ENCODE results near the gene CSF3R. TPM values are rescaled to one million over a fixed set of nuclear protein-coding genes. Genes with fewer than 3 reads are reported as not detected.
"Not testable (repeated sequence)": the region's sequence is repeated elsewhere in the genome, so short reads cannot be mapped to it uniquely, and the experiment has no call there.

The CSF3R gene
- polyA plus RNA-seq, 5 donors: 7.4 to 10.9 (median 8.7) TPM

DNA sequence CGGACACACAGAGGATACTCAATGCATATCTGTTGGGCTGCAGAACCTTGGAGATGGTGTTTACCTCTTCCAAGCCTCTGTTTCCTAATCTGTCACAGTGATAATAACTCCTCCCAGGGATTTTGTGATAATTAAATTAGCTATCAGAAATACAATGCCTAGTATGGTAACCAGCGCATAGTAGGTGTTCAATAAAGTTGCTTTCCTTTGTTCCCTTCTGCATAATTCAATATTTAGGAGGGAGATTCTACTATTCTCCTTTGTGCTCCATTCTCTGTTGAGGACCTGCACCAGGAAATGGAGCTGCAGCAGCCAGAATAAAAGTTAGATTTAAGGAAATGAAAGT is 3.4 kb upstream of the CSF3R start:
- no peak for DNase-seq

DNA sequence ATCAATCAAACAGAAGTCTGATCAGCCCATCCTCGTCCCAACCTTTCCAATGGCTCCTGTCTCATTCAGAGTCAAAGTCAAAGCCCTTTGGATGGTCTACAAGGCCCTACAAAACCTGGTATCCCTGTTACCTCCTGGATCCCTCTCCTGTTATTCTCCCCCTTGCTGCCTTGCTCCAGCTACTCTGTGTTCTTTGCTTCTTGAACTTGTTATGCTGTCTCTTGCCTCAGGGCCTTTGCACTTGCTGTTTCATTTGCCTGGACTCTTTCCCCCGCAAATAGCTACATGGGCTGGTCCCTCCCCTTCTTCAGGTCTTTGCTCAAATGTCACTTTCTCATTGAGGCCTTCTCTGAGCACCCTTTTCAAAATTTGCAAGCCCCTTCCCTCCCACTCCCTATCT is 1.4 kb upstream of the CSF3R start:
- DNase-seq: no peak

DNA sequence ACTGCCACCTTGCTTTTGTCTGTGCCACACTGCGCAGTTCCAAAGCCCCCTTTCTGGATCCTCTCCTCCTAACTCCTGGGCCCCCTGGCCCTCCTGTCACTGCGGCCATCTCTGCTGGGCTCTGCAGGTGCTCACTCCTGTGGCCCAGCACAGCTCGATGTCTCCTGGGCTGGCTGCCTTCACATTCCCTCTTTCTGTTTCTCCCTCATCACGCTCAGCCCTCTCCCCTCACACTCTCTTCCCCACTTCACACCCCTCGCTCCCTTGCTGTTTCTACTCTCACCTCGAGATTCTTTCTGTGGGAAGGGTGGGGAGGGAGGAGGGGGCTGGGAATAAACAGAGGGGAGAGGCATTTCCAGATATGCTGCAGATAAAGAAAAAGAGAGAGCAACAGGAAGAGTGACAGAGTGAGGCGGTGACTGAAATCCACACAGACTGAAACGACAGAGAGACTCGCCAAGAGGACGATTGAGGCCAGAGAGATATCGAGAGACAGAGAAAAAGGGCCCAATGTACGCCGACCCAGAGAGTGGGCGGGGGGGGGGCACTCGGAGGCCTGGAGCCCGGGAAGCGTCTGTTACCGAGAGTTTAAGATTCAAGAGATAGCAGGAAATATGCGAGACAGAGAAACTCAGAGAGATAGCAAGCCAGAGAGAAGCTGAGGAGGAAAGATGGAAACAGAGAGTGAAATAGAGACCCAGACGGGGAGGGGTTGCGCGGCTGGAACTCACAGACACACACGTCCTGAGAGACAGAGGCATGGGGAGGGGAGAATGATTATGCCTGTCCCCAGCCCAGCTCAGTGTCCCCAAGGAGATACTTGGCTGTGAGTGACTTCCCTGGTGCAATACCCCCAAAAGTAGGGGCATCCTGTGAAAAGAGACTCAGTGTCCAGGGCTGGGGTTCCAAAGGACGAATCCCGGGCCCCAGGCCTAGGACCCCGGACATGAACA is 666 bp downstream of the CSF3R start:
- DNase-seq: no peak

DNA sequence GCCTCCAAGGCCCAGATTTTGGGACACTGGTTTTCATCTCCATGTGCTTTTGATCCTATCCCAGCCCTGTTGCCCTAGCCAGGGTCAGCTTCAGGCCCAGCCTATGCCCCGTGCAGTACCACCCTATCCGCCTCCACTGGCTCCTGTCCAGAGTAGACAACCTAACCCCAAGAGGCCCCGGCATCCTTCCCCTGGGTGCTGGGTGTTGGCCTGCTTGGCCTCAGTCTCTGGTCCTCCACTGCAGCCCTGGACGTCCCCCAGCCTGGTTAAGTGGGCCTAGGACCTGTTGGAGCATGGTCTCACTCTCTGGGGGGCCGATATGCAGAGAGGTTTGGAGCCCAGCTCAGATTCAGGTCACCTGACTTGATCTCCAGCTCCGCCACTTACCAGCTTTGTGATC is 1.6 kb downstream of the CSF3R start:
- DNase-seq: no peak

DNA sequence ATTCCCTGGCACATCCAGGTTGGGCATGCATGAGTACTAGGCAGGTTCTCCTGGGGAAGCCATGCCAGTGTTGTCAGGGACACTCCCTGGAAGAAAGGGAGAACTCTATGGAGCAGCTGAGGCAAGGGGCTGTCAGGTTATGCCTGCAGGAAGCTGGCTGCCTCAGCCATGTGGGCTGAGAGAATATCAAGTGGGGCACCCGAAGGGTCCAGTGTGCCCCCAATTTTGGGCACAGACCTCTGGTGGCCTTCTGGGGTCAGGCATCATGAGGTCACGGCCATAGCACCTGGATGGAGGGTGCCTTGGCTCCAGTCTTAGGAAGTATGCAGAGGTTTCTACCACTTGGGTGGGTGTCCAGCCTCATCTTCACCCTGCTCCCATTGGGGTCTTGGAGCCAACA is 2.6 kb downstream of the CSF3R start:
- no peak for DNase-seq

DNA sequence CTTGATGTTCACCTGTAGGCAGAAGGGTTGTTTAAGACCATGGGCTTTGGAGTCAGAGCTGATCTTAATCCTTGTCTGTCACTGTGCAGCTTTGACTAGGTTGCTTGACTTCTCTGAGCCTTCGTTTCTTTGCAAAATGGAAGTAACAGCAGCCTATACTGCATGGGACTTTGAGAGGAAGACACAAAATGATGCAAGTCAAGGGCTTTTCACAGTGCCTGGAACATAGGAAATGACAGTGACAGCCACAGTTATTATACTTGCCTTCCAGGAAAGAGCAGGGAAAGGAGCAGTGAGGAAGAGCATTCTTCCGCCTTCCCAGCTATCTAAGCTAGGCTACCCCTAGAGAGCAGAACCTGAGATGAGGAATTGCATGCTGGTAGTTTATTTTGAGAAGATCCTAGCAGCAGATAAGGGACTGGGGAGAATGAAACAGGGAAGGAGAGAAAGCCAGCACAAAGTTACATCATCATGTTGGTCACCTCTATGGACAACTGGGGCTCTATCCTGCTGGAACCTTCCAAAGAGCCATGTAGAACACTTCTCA is 3.1 kb downstream of the CSF3R start:
- DNase-seq: no peak

DNA sequence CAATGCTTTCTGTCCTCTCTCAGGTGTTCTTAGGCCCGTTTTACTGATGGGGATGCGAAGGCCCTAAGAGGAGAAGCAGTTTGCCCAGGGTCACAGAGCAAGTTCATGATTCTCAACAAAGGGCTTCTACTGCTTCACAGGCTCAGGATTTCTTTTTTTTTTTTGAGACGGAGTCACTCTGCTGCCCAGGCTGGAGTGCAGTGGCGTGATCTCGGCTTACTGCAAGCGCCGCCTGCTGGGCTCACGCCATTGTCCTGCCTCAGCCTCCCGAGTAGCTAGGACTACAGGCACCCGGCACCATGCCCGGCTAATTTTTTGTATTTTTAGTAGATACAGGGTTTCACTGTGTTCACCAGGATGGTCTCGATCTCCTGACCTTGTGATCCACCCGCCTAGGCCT is 5.1 kb downstream of the CSF3R start:
- not testable (repeated sequence) for DNase-seq

DNA sequence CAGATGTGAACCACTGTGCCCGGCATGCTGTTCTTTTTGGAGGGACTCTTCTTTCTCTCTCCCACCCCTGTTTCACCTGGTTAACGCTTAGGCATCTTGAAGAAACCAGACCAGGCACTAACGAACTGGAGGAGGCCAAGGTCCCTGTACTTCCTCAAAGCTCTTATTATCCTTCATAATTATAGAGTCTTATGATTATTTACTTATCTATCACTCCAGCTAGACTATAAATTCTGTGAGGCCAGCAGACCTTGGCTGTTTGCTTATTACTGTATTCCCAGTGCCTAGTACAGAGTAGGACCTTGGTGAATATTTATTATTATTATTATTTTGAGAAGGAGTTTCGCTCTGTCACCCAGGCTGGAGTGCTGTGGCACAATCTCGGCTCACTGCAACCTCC is 5.8 kb downstream of the CSF3R start:
- DNase-seq: no peak

DNA sequence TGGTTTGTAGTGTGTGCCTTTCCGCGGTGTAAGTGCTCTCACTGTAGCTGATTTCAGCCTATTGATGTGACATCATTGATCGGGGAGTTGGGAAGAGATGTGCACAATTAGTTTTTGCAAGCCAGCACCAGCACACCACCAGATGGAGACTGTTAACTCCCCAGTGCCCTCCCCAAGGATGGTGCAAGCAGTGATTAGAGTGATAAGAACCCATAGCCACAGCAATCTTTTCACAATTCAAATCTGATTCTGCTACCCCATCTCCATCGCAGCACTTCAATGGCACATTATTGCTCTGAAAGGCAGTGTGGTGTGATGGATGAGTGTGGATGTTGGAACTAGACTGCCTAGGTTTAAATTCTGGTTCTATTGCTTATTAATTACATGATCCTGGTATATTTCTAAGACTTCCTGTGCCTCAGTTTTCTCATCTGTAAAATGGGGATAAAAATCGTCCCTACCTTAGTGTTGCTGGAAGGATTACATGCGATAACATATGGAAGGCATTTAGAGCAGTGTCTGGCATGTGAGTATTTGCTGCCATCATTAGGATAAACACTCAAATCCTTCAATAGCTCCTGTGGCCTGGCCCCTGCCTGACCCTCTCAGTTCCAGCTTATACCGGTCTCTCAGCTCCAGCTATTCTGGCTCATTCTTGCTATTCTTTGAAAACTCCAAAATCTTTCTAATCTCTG is 6.7 kb downstream of the CSF3R start:
- DNase-seq: no peak

DNA sequence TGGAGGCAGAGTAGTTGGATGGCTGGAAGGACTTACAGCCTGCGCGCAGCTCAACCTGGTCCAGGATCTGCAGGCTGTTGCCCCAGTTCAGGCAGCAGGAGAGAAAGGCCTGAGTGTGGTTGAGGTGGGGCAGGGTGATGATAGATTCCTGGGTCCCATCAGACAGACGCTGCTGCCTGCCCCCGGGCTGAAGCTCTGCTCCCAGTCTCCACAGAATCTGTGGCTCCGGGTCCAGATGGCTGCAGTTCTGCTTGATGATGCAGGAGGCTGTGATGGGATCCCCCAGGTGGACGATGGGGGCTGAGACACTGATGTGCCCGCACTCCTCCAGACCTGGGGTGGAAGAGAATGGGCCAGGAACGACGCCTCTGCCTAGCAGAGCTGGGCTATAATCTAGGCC is 7.4 kb downstream of the CSF3R start:
- DNase-seq: no peak

DNA sequence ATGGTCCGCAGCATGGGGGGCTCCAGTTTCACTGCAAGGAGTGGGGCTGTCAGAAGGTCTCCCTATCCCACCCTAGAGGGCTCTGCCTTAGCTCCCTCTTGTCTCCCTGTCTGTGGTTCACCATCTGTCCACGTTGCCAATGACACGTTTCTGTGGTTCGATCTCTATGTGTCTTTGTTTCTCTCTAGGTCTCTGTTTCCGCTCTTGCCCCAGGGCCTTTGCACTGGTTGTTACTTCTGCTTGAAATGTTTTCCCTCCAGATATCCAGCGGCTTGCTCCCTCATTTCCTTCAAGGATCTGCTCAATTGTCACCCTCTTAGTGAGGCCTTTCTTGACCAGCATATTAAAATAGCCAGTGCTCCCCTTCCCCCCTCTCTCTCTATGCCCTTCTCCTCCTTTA is 10.1 kb downstream of the CSF3R start:
- no peak for DNase-seq

DNA sequence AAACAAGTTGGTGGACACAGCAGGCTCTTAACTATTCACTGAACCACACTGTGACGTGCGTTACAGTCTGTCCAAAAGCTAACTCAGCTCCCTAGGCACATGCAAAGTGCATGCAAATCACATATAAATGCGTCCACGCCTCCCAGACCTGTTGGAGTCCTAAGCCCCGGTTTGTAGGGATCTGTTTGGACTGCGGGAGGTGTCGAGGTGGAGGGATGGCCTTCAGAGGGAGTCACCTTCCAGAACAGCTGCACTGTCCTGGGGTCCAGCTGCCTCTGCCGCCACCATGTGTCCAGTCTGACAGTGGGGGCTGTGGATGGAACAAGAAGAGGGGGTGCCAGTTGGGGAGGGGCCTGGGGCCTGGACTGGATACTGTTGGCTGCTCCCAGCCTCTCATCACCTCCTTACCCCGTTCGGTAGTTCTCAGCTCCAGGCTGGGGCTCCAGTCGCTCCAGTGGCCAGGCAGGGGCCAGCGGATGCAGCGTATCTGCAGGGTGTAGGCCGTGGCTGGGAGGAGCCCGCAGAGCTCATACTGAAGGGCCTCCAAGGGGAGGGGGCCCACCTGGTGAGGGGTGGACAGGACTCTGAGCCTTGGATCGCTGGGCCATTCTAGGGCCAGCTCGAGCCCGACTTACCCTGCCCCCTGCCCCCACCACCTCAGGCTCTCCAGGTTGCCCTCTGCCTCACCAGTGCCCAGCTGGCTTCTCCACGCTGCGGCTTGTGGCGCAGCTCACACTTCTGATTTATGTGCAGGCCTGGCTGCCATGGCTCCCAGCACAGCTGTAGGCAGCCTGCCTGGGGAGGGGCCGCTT is 10.7 kb downstream of the CSF3R start:
- no peak for DNase-seq

DNA sequence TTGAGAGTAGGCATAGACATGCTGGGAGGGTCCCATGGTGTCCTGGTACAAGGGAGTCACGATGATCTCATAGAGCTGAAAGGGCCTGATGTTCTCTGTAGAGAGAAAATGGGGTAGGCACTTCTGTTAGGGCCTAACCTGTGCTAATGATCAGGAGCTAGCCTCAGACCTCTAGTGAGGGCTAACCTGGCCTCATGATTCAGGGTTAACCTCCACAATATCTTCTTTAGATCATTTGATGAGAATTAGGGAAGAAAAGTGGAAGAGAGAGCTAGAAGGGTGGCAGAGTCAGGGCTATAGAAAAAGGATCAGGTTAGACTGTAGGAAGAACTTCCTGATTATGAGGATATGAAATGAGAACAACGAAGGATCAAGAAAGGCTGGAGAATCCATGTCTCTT is 13.6 kb downstream of the CSF3R start:
- DNase-seq: no peak

DNA sequence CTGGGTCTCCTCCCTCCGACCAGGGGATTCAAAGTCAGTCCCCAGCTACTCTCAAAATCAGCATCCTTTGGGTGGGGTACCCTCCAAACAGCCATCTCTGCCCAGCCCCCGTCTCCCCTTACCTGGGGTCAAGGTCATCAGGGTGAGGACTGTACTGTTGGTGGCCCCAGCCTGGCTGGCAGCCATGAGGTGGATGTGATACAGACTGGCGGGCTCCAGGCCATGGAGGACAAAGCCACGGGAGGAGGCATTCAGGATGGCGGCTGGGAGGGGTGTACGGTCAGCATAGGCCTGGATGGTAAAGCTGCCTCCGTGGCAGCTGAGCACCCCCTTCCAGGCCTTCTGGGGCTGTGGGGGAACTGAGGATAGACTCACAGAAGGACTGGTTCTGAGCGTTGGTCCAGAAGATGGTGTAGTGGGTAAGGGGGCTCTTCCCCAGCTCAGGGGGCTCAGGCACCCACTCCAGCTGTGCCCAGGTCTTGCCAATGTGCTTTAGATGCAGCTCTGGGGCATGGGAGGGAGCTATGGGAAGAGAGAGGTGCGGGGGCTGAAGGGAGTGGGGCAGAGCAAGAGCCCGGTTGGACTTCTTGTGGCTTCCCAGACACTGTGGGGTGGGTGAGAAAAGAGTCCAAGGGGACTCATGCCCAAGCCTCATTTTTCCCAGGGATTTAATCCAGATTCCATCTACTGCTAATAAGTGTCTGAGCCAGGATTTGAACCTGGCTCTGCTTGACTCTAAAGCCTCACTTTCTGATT is 14.8 kb downstream of the CSF3R start:
- DNase-seq: no peak

DNA sequence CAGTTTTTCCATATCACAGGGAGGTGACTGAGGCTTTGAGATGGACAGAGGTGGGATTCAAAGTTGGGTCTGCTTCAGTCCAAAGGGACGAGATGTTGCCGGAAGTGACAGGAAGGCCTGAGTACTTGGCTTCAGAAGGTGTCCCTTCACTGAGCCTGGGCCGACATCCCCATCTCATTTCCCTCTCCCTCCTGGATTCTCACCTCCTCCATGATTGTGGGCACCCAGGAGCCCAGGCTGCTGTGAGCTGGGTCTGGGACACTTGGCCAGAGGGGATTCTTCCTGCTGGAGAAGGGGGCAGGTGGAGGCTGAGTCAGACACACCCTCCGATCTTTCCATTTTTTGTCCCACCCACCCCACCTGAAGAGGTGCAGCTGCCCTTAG is 15.7 kb downstream of the CSF3R start:
- DNase-seq: no peak

DNA sequence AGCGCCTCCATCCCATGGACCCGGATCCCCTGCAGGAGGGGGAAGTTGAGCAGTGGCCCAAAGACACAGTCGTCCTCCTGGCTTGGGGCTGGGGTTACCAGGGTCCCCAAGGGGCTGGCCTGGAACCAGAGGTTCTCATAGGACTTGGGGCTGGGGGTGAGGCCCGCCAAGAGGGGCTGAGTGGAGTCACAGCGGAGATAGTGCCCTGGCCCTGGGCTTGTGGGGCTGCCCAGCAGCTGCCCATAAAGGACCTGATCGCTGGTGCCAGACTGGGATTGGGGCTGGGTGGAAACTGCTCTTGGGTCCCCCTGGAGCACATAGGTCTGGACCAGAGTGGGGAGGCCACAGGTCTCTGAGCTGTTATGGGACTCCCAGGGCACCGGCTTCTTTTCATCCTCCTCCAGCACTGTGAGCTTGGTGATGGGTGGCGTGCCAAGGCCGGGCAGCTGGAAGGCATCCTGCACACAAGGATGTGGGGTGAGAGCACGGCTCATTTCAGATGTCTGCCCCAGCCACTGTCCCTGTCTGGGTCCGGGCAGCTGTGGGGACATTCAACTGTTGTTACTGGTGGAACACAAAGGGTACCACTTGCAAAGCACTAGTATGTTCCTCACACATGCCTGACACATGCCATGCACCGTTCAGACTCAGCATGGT is 16.2 kb downstream of the CSF3R start:
- DNase-seq: no peak

DNA sequence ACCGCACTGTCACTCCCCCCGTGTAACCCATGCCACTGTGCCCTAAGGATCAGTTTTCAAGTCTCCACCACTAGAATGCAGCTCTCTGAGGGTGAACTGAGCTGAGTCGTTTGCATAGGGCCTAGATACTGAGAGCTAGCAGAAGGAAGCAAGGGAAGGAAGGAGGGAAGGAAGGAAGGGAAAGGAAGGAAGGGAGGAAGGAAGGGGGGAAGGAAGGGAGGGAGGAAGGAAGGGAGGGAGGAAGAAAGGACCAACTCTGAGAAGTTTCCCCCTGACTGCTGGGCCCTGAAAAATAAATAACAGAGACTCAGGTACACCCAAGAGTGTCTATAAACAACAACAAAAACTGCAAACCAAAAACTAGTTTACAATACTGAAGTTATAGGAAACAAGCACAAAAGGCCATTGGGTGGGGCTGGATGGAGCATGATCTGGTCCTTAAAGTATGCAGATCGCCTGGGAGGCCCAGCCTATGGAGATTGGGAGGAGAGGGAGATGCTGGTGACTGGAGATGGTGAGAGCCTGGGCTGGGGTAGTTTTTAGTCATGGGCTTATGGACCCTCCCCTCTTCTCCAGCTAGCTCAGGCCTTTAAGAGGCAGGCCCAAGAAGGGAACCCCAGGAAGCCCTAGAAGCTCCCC is 16.9 kb downstream of the CSF3R start:
- DNase-seq: no peak

DNA sequence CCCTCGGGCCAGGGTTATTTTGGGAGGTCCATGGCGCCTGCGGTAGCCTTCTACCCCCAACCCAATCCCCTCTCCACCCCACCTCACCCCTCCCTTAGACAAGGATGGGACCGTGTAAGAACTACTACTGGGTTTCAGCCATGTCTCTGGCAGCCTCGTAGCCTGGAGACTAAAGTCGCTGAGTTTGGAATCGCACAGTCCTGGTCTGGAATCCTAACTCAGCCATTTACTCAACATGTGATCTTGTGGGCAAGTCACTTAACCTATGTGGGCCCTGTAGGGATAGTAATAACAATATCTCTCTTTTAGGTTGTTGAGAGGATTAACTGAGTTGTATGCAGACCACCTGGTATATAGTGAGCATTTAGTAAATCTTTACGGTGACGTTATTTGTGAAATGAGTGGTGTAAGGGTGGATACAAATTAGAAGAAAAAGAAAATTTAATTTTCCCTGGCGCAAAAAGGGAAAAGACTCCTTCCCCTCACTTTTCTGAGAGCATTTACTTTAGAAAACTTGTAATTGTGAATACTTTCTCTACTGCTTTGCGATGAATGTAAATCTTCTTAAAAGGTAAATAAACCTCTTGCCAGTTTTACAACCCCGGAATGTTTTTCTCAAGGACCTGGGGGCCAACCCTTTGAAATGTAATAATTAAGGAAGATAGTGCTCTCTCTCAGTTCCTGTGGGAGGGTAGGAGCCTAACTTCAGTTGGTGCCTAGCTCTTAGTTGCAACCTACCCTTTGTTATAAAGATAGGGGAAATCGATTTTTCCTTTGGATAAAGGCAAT is 17.9 kb downstream of the CSF3R start:
- DNase-seq: no peak

DNA sequence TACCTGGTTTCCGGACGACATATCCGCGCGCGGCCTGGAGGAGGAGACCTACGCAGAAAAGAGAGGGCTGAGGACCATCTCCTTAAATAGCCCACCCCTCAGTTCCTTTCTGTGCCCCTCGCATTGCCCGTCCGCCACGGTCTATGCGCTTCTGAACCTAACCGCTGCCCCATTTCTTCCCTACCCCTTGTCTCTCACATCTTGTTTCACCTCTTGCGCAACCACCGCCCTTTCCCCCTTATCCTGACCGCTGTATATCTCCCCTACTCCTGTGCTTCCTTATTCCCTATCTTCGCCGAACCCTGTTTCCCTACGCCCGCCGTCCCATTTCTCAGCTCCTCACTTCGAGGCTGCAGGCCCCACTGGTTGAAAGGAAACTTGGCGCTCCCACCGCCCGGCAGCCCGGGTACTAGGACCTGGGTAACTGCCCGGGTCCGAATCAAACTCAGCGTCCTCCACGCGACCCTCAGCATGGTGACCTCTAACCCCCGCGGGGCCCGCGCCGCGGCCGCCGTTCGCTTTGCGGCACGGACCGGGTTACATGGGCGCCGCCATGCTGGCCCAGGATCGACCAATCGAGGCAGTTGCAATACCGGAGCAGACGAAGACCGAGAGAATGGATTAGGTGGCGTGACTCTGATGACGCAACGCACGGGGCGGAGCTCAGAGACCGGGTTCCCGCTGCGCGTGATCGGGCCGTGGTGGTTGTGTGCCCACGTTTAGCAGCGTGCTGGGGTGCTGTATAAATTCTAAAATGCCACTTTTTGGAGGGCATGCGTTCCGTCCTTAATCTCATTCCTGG is 18.7 kb downstream of the CSF3R start, which contains the start of gene MRPS15:
Gene MRPS15, minus strand, starts transcription at position 582 of the 802 bp plus-strand sequence. Its CDS starts 109 bp downstream, at position 473.
- peak; percentile 94 for DNase-seq
